HEK293 (cell line): ENCODE data around the gene PPIL6.

Experiments used
- GLI2 ChIP-seq: fragments of 450-650 bp; formaldehyde crosslinking; IDR thresholded peaks from 2 replicates; pipeline ENCODE4; 2017; ENCODE audit warnings: missing biosample characterization, missing genetic modification characterization, low read depth, borderline replicate concordance
- KLF10 ChIP-seq: fragments of 450-650 bp; IDR thresholded peaks from 2 replicates; pipeline ENCODE4 v1.5.1; 2018; ENCODE audit warnings: missing biosample characterization, mild to moderate bottlenecking, missing genetic modification characterization
- KLF17 ChIP-seq: fragments of 450-650 bp; formaldehyde crosslinking; IDR thresholded peaks from 2 replicates; pipeline ENCODE4 v1.5.1; 2016; ENCODE audit warnings: missing biosample characterization, missing genetic modification characterization
- KLF8 ChIP-seq: fragments of 450-650 bp; formaldehyde crosslinking; IDR thresholded peaks from 2 replicates; pipeline ENCODE4 v1.5.1; 2016; ENCODE audit warnings: missing biosample characterization, missing genetic modification characterization
- OVOL3 ChIP-seq: fragments of 450-650 bp; formaldehyde crosslinking; IDR thresholded peaks from 2 replicates; pipeline ENCODE4 v1.5.1; 2016; ENCODE audit warnings: missing biosample characterization, missing genetic modification characterization
- SALL2 ChIP-seq: fragments of 450-650 bp; formaldehyde crosslinking; IDR thresholded peaks from 2 replicates; pipeline ENCODE4 v1.5.0; 2017; ENCODE audit warnings: missing biosample characterization, mild to moderate bottlenecking, missing genetic modification characterization, borderline replicate concordance
- TSHZ1 ChIP-seq: fragments of 450-650 bp; formaldehyde crosslinking; IDR thresholded peaks from 2 replicates; pipeline ENCODE4 v1.5.1; 2016; ENCODE audit warnings: missing biosample characterization, missing genetic modification characterization, borderline replicate concordance
- YY1 ChIP-seq: fragments of 450-650 bp; formaldehyde crosslinking; IDR thresholded peaks from 2 replicates; pipeline ENCODE4 v1.5.1; 2018; ENCODE audit warnings: missing biosample characterization, missing genetic modification characterization
- ZNF132 ChIP-seq: fragments of 450-650 bp; formaldehyde crosslinking; IDR thresholded peaks from 2 replicates; pipeline ENCODE4 v1.5.1; 2017; ENCODE audit warnings: missing biosample characterization, missing genetic modification characterization, borderline replicate concordance
- ZNF138 ChIP-seq: fragments of 450-650 bp; formaldehyde crosslinking; IDR thresholded peaks from 2 replicates; pipeline ENCODE4 v1.5.1; 2016; ENCODE audit warnings: missing biosample characterization, missing genetic modification characterization, borderline replicate concordance
- ZNF221 ChIP-seq: fragments of 450-650 bp; formaldehyde crosslinking; IDR thresholded peaks from 2 replicates; pipeline ENCODE4 v1.5.1; 2017; ENCODE audit warnings: missing biosample characterization, missing genetic modification characterization, borderline replicate concordance
- ZNF311 ChIP-seq: fragments of 450-650 bp; formaldehyde crosslinking; IDR thresholded peaks from 2 replicates; pipeline ENCODE4 v1.5.1; 2017; ENCODE audit warnings: missing biosample characterization, missing genetic modification characterization, borderline replicate concordance
- ZNF404 ChIP-seq: fragments of 450-650 bp; formaldehyde crosslinking; IDR thresholded peaks from 2 replicates; pipeline ENCODE4 v1.5.1; 2017; ENCODE audit warnings: missing biosample characterization, missing genetic modification characterization
- ZNF530 ChIP-seq: fragments of 450-650 bp; formaldehyde crosslinking; IDR thresholded peaks from 2 replicates; pipeline ENCODE4 v1.5.1; 2016; ENCODE audit warnings: low read depth, missing biosample characterization, missing genetic modification characterization
- ZNF624 ChIP-seq: fragments of 450-650 bp; formaldehyde crosslinking; IDR thresholded peaks from 2 replicates; pipeline ENCODE4 v1.5.1; 2017; ENCODE audit warnings: missing biosample characterization, missing genetic modification characterization
- ZNF776 ChIP-seq: fragments of 450-650 bp; formaldehyde crosslinking; IDR thresholded peaks from 2 replicates; pipeline ENCODE4 v1.5.0; 2017; ENCODE audit warnings: missing biosample characterization, missing genetic modification characterization, borderline replicate concordance
- ZNF830 ChIP-seq: fragments of 450-650 bp; IDR thresholded peaks from 2 replicates; pipeline ENCODE4 v1.5.0; 2018; ENCODE audit warnings: missing biosample characterization, missing genetic modification characterization, low read depth, mild to moderate bottlenecking, moderate library complexity
- ZSCAN23 ChIP-seq: fragments of 450-650 bp; formaldehyde crosslinking; IDR thresholded peaks from 2 replicates; pipeline ENCODE4 v1.5.1; 2016; ENCODE audit warnings: missing biosample characterization, missing genetic modification characterization
- ZSCAN30 ChIP-seq: fragments of 450-650 bp; IDR thresholded peaks from 2 replicates; pipeline ENCODE4 v1.5.1; 2018; ENCODE audit warnings: missing biosample characterization, mild to moderate bottlenecking, missing genetic modification characterization, moderate library complexity
- TF ChIP-seq, protein P1 (sequence below): fragments of 450-650 bp; formaldehyde crosslinking; IDR thresholded peaks from 2 replicates; pipeline ENCODE4 v1.5.1; 2016; ENCODE audit warnings: missing biosample characterization, missing genetic modification characterization
- TF ChIP-seq, protein P2 (sequence below): fragments of 450-650 bp; formaldehyde crosslinking; IDR thresholded peaks from 2 replicates; pipeline ENCODE4 v1.5.1; 2016; ENCODE audit warnings: missing biosample characterization, missing genetic modification characterization
- TF ChIP-seq, protein P3 (sequence below): IDR thresholded peaks from 2 replicates; pipeline ENCODE4 v1.6.1; 2011; ENCODE audit warnings: mild to moderate bottlenecking, low read depth, low read length, borderline replicate concordance
- TF ChIP-seq, protein P4 (sequence below): fragments of 450-650 bp; formaldehyde crosslinking; IDR thresholded peaks from 2 replicates; pipeline ENCODE4 v1.5.1; 2016; ENCODE audit warnings: missing biosample characterization, missing genetic modification characterization

PPIL6 gene

DNA sequence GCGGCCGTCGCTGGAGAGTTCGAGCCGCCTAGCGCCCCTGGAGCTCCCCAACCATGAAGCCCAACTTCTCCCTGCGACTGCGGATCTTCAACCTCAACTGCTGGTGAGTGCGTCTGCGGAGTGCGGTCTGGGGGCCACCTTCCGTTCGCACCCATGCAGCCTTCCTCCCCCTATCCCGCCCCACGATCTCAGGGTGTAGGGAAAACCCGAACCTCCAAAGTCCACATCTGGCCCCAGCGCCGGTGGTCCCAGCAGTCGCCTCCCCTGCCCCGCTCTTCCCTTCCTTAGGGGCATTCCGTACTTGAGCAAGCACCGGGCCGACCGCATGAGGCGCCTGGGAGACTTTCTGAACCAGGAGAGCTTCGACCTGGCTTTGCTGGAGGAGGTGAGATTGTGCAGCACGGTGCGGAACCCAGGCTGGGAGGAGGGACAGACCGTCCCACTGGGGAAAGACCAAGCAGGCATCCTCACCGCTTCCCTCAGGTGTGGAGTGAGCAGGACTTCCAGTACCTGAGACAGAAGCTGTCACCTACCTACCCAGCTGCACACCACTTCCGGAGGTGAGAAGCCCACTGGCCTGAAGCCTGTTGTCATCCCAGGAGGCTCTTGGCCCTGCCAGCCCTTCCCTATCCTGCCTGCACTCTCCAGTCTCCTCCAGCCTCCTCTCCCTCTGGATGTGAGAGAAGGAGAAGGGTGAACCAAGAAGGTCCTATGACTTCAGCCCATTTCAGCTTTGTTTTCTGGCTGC, 815 bp upstream of the PPIL6 start (continued):
- TF ChIP-seq ZNF311 (tag by site-specific recombination) = no peak
- no peak for TF ChIP-seq ZNF530
- no peak for TF ChIP-seq TSHZ1 (tag by site-specific recombination)
- no peak for TF ChIP-seq ZNF830 (tag by site-specific recombination)
- TF ChIP-seq, protein P1, sequence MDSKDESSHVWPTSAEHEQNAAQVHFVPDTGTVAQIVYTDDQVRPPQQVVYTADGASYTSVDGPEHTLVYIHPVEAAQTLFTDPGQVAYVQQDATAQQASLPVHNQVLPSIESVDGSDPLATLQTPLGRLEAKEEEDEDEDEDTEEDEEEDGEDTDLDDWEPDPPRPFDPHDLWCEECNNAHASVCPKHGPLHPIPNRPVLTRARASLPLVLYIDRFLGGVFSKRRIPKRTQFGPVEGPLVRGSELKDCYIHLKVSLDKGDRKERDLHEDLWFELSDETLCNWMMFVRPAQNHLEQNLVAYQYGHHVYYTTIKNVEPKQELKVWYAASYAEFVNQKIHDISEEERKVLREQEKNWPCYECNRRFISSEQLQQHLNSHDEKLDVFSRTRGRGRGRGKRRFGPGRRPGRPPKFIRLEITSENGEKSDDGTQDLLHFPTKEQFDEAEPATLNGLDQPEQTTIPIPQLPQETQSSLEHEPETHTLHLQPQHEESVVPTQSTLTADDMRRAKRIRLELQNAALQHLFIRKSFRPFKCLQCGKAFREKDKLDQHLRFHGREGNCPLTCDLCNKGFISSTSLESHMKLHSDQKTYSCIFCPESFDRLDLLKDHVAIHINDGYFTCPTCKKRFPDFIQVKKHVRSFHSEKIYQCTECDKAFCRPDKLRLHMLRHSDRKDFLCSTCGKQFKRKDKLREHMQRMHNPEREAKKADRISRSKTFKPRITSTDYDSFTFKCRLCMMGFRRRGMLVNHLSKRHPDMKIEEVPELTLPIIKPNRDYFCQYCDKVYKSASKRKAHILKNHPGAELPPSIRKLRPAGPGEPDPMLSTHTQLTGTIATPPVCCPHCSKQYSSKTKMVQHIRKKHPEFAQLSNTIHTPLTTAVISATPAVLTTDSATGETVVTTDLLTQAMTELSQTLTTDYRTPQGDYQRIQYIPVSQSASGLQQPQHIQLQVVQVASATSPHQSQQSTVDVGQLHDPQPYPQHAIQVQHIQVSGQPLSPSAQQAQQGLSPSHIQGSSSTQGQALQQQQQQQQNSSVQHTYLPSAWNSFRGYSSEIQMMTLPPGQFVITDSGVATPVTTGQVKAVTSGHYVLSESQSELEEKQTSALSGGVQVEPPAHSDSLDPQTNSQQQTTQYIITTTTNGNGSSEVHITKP (tag by site-specific recombination) = 0 out of 2 replicates have a peak, but pooled peaks have one; percentile 22
- TF ChIP-seq ZNF132 = no peak
- no peak for TF ChIP-seq ZNF404
- no peak for TF ChIP-seq ZNF138 (tag by site-specific recombination)
- TF ChIP-seq, protein P2, sequence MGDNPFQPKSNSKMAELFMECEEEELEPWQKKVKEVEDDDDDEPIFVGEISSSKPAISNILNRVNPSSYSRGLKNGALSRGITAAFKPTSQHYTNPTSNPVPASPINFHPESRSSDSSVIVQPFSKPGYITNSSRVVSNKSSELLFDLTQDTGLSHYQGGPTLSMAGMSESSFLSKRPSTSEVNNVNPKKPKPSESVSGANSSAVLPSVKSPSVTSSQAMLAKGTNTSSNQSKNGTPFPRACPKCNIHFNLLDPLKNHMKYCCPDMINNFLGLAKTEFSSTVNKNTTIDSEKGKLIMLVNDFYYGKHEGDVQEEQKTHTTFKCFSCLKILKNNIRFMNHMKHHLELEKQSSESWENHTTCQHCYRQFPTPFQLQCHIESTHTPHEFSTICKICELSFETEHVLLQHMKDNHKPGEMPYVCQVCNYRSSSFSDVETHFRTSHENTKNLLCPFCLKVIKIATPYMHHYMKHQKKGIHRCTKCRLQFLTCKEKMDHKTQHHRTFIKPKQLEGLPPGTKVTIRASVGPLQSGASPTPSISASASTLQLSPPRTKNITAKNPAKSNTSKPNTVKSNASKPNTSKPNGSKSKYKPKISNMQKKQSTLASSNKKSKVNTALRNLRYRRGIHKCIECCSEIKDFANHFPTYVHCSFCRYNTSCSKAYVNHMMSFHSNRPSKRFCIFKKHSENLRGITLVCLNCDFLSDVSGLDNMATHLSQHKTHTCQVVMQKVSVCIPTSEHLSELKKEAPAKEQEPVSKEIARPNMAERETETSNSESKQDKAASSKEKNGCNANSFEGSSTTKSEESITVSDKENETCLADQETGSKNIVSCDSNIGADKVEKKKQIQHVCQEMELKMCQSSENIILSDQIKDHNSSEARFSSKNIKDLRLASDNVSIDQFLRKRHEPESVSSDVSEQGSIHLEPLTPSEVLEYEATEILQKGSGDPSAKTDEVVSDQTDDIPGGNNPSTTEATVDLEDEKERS = no peak
- TF ChIP-seq YY1 = no peak
- no peak for TF ChIP-seq GLI2 (tag by site-specific recombination)
- no peak; the same call in 1 of the 2 replicates for TF ChIP-seq KLF8 (tag by site-specific recombination)
- TF ChIP-seq ZNF776 (tag by site-specific recombination) = no peak
- no peak for TF ChIP-seq KLF17
- TF ChIP-seq SALL2 (tag by site-specific recombination) = no peak
- TF ChIP-seq, protein P3, sequence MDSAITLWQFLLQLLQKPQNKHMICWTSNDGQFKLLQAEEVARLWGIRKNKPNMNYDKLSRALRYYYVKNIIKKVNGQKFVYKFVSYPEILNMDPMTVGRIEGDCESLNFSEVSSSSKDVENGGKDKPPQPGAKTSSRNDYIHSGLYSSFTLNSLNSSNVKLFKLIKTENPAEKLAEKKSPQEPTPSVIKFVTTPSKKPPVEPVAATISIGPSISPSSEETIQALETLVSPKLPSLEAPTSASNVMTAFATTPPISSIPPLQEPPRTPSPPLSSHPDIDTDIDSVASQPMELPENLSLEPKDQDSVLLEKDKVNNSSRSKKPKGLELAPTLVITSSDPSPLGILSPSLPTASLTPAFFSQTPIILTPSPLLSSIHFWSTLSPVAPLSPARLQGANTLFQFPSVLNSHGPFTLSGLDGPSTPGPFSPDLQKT = no peak
- no peak for TF ChIP-seq OVOL3
- TF ChIP-seq ZNF624 = no peak
- TF ChIP-seq KLF10 (tag by site-specific recombination) = no peak
- TF ChIP-seq ZSCAN30 (tag by site-specific recombination) = peak; percentile 31; the same call in 1 of the 2 replicates
- TF ChIP-seq, protein P4, sequence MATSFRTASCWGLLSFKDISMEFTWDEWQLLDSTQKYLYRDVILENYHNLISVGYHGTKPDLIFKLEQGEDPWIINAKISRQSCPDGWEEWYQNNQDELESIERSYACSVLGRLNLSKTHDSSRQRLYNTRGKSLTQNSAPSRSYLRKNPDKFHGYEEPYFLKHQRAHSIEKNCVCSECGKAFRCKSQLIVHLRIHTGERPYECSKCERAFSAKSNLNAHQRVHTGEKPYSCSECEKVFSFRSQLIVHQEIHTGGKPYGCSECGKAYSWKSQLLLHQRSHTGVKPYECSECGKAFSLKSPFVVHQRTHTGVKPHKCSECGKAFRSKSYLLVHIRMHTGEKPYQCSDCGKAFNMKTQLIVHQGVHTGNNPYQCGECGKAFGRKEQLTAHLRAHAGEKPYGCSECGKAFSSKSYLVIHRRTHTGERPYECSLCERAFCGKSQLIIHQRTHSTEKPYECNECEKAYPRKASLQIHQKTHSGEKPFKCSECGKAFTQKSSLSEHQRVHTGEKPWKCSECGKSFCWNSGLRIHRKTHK = no peak
- no peak for TF ChIP-seq ZSCAN23 (tag by site-specific recombination)
- TF ChIP-seq ZNF221 (tag by site-specific recombination) = no peak
